Cardiac fibroblast (primary cell): ENCODE results near the gene AGAP2.

Experiments used
- DNase-seq, 2 donors: peaks; one replicate each; pipeline versions ENCODE4 v3.0.0 to v3.0.0-alpha.2; 2010; ENCODE audit warnings: low read depth in 2 of 2
- H3K4me3 ChIP-seq, 2 donors: replicated peaks in 1 of 2; 1 replicate in 1 of 2; 2 replicates in 1 of 2; pipeline ENCODE4 v1.5.1; 2011; ENCODE audit warnings: low read depth in 2 of 2, low read length in 2 of 2, mild to moderate bottlenecking in 2 of 2, moderate library complexity in 1 of 2
- TF ChIP-seq, protein P1 (sequence below): IDR thresholded peaks from one replicate; pipeline ENCODE4 v1.5.1; 2011; ENCODE audit warnings: low read depth, mild to moderate bottlenecking, low read length, inconsistent platforms

The AGAP2 gene

GRCh38 chr12:57738661-57739237 is at the start of gene AGAP2:
Gene AGAP2, minus strand, starts transcription at chr12:57738742. Its CDS starts 496 bp downstream, at chr12:57738246.
- peak within 1 kb of the TSS in 1 of 2 donors; percentile 21 for H3K4me3 ChIP-seq
- no peak for DNase-seq
- TF ChIP-seq, protein P1, sequence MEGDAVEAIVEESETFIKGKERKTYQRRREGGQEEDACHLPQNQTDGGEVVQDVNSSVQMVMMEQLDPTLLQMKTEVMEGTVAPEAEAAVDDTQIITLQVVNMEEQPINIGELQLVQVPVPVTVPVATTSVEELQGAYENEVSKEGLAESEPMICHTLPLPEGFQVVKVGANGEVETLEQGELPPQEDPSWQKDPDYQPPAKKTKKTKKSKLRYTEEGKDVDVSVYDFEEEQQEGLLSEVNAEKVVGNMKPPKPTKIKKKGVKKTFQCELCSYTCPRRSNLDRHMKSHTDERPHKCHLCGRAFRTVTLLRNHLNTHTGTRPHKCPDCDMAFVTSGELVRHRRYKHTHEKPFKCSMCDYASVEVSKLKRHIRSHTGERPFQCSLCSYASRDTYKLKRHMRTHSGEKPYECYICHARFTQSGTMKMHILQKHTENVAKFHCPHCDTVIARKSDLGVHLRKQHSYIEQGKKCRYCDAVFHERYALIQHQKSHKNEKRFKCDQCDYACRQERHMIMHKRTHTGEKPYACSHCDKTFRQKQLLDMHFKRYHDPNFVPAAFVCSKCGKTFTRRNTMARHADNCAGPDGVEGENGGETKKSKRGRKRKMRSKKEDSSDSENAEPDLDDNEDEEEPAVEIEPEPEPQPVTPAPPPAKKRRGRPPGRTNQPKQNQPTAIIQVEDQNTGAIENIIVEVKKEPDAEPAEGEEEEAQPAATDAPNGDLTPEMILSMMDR, result no peak

- no peak overlapping the region for H3K4me3 ChIP-seq
Observed at GRCh38 chr12:57783861-57784260, 45.3 kb upstream of the AGAP2 start.

GRCh38 chr12:57783466-57783801 is 44.9 kb upstream of the AGAP2 start:
- TF ChIP-seq, protein P1, result no peak
- peak overlapping the region; percentile 98 to 99 for H3K4me3 ChIP-seq
- no peak for DNase-seq

More at GRCh38 chr12:57783861-57784260, 45.3 kb upstream of the AGAP2 start:
- TF ChIP-seq, protein P1, result no peak
- DNase-seq, result no peak

GRCh38 chr12:57782608-57783465 is 44.3 kb upstream of the AGAP2 start, which contains the start of gene TSFM:
Gene TSFM, plus strand, starts transcription at chr12:57782787. Its CDS starts 15 bp downstream, at chr12:57782802.
- H3K4me3 ChIP-seq, result peak within 1 kb of the TSS; percentile 98 to 99
- DNase-seq, result peak; percentile 96
- TF ChIP-seq, protein P1, result peak; percentile 82

DNA sequence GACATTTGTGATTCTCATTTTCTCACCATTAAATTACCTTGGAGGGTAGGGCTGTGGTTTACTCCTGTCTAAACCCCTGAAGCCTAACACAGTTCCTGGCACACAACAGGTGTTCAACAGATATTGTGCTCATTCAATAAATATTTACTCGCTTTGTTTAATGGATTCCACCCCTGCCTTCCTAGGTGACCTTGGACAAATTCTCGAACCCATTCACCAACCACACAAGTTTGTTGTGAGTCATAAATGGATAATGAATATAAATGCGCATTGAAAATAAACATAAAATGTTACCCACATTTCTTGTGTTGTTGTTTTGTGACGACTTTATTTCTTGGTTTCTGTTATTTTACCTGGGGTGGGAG is 43.7 kb upstream of the AGAP2 start:
- H3K4me3 ChIP-seq, result no peak overlapping the region
- no peak for DNase-seq
- TF ChIP-seq, protein P1, result no peak

- H3K4me3 ChIP-seq, result no peak overlapping the region
- DNase-seq, result no peak
- TF ChIP-seq, protein P1, result no peak
Observed at GRCh38 chr12:57781801-57782200, 43.3 kb upstream of the AGAP2 start.
